ENCODE results near the gene EDNRA. TPM values are rescaled to one million over a fixed set of nuclear protein-coding genes. Genes with fewer than 3 reads are reported as not detected.

EDNRA gene
- total and polyA plus RNA-seq, 2 of the 8 experiments (the other 6 are each of a cell fraction or from before 2014, with no cell fraction given): 1.7 to 3.3 TPM

DNA sequence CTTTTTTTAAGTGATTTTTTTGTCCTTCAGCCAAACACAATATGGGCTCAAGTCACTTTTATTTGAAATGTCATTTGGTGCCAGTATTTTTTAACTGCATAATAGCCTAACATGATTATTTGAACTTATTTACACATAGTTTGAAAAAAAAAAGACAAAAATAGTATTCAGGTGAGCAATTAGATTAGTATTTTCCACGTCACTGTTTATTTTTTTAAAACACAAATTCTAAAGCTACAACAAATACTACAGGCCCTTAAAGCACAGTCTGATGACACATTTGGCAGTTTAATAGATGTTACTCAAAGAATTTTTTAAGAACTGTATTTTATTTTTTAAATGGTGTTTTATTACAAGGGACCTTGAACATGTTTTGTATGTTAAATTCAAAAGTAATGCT lies 62.1 kb downstream of the EDNRA start (continued):
- TF ChIP-seq, protein P1, sequence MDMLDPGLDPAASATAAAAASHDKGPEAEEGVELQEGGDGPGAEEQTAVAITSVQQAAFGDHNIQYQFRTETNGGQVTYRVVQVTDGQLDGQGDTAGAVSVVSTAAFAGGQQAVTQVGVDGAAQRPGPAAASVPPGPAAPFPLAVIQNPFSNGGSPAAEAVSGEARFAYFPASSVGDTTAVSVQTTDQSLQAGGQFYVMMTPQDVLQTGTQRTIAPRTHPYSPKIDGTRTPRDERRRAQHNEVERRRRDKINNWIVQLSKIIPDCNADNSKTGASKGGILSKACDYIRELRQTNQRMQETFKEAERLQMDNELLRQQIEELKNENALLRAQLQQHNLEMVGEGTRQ (IDR thresholded peaks at IDR 0.05; ENCODE audit: low read length): no peak

Measured in H1 (cell line).